GM12892 (cell line): ENCODE data around the gene BSPRY.

Source experiments
- POLR2A ChIP-seq: IDR thresholded peaks from 2 replicates; pipeline ENCODE4 v1.6.1; 2011; ENCODE audit warnings: low read depth, low read length, control low read depth
- POLR2AphosphoS5 ChIP-seq: IDR thresholded peaks from 2 replicates; pipeline ENCODE4 v1.6.1; 2011; ENCODE audit warnings: low read depth, low read length, control low read depth
- TAF1 ChIP-seq: IDR thresholded peaks from 2 replicates; pipeline ENCODE4 v1.6.1; 2011; ENCODE audit warnings: low read depth, mild to moderate bottlenecking, control low read depth, low read length, borderline replicate concordance

- TF ChIP-seq POLR2A (no peak), TAF1 (no peak), POLR2AphosphoS5 (no peak)
Observed at GRCh38 chr9:113373676-113374392, 24.5 kb downstream of the BSPRY start.
